ENCODE measurements around the gene TTPAL. TPM values are rescaled to one million over a fixed set of nuclear protein-coding genes. Genes with fewer than 3 reads are reported as not detected.

The TTPAL gene
- total RNA-seq, 1 experiment from 2014 or later: 35.4 TPM

DNA sequence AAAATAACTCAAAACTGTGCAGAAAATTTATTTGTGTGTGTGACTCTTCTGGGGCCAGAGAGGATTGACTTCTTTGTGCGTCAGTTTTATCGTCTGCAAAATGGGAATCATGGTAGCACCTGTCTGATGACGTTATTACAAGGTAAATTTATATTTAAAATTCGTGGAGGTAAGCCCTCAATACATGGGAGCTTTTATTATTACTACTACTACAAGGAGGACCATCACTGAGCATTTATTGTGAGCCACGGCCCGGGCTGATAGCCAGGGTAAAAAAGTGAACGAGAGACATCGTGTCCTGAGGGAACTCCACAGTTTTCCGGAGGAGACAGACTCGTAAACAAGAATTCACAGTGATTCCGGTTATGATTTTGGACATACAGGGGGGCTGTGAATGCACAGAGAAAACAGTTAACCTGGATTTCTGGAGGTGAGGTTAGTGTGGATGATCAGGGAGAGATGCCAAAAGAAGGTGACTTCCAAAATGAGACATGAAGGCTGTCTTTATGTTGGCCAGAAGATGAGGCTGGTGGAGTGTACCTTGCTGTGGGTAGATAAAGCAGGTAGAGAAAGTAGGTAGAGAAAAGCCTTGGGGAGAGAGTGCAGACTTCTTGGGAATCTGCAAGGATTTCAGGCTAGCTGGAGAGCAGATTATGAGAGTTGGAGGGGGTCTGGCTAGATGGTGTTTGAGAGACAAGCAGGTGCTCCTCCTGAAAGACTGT is 56.7 kb downstream of the TTPAL start:
- H3K4me3 Mint-ChIP-seq (ENCODE audit: unreplicated experiment): no peak overlapping the region
- intact Hi-C loops (cut with micrococcal nuclease): loop anchor here (2.0 kb wide), 1 partner anchor 76 kb away; no protein-coding TSS in a partner anchor
- POLR2A ChIA-PET: interaction anchor here (0.7 to 5.5 kb wide), 9 partner anchors 10 to 323 kb away, joined by 3 to 57 read pairs (median 4); partner anchors contain the start of gene SERINC3
- peaks cover 5% of the 10 kb centered on the region for H3K36me3 Mint-ChIP-seq (ENCODE audit: insufficient read depth, unreplicated experiment)
- no peaks in the 10 kb centered on the region for H3K9me3 Mint-ChIP-seq (ENCODE audit: unreplicated experiment)
- H3K4me1 Mint-ChIP-seq (ENCODE audit: insufficient read depth, unreplicated experiment): peaks cover 10% of the 10 kb centered on the region
- TF ChIP-seq, protein P1, sequence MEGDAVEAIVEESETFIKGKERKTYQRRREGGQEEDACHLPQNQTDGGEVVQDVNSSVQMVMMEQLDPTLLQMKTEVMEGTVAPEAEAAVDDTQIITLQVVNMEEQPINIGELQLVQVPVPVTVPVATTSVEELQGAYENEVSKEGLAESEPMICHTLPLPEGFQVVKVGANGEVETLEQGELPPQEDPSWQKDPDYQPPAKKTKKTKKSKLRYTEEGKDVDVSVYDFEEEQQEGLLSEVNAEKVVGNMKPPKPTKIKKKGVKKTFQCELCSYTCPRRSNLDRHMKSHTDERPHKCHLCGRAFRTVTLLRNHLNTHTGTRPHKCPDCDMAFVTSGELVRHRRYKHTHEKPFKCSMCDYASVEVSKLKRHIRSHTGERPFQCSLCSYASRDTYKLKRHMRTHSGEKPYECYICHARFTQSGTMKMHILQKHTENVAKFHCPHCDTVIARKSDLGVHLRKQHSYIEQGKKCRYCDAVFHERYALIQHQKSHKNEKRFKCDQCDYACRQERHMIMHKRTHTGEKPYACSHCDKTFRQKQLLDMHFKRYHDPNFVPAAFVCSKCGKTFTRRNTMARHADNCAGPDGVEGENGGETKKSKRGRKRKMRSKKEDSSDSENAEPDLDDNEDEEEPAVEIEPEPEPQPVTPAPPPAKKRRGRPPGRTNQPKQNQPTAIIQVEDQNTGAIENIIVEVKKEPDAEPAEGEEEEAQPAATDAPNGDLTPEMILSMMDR (IDR thresholded peaks at IDR 0.05; ENCODE audit: unreplicated experiment): no peak
- TSS peak; percentile 63 for BruUV-seq (replicated peaks)
- CTCF ChIA-PET: interaction anchor here (0.7 to 13.0 kb wide), 7 partner anchors 9 to 543 kb away, joined by 3 to 80 read pairs (median 4); no protein-coding TSS in a partner anchor
- no peaks in the 10 kb centered on the region for H3K27me3 Mint-ChIP-seq (ENCODE audit: insufficient read depth, unreplicated experiment)
- DNase-seq (ENCODE audit: unreplicated experiment): peak; percentile 5
- H3K27ac Mint-ChIP-seq (ENCODE audit: low read depth, unreplicated experiment): no peak overlapping the region

- intact Hi-C loops (cut with micrococcal nuclease): loop anchor here (2.0 kb wide), 1 partner anchor 76 kb away; no protein-coding TSS in a partner anchor
- no TSS peak for BruUV-seq (replicated peaks)
- no peaks in the 10 kb centered on the region for H3K27me3 Mint-ChIP-seq (ENCODE audit: insufficient read depth, unreplicated experiment)
Observed at GRCh38 chr20:44532981-44533331, 57.3 kb downstream of the TTPAL start.

DNA sequence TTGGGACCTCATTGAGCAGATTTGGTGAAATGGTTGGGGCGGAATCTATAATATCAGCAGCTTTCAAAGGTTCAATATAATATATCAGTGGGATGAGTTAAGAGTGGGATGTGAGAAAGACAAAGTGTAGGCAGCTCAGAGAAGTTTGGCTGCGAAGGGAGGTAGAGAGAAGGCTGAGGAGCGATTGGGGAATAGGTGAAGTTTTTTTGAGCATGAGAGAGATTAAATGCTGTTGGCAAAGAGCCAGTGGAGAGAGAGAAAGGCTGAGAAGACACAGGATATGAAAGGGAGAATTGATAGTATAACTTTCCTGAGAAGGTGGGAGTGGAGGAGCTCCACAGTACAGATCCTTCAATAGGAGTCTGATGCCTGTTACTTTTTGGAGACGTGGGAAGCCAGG is 58.3 kb downstream of the TTPAL start:
- Mint-ChIP-seq H3K4me1 (ENCODE audit: insufficient read depth, unreplicated experiment) (peaks cover 10% of the 10 kb centered on the region), H3K27ac (ENCODE audit: low read depth, unreplicated experiment) (no peak overlapping the region), H3K27me3 (ENCODE audit: insufficient read depth, unreplicated experiment) (no peaks in the 10 kb centered on the region), H3K4me3 (ENCODE audit: unreplicated experiment) (no peak overlapping the region), H3K36me3 (ENCODE audit: insufficient read depth, unreplicated experiment) (peaks cover 5% of the 10 kb centered on the region), H3K9me3 (ENCODE audit: unreplicated experiment) (no peaks in the 10 kb centered on the region)
- BruUV-seq (replicated peaks): no TSS peak
- intact Hi-C loops (cut with micrococcal nuclease): loop anchor here (2.0 kb wide), 1 partner anchor 75 kb away; no protein-coding TSS in a partner anchor
- DNase-seq (ENCODE audit: unreplicated experiment): no peak
- POLR2A ChIA-PET: interaction anchor here (0.8 to 5.5 kb wide), 5 partner anchors 12 to 75 kb away, joined by 3 to 57 read pairs (median 17); partner anchors contain the start of gene SERINC3
- CTCF ChIA-PET: interaction anchor here (0.6 to 13.0 kb wide), 3 partner anchors 76 to 150 kb away, joined by 3 to 80 read pairs (median 5); no protein-coding TSS in a partner anchor
- TF ChIP-seq, protein P1 (IDR thresholded peaks at IDR 0.05; ENCODE audit: unreplicated experiment): no peak

More at GRCh38 chr20:44532981-44533331, 57.3 kb downstream of the TTPAL start:
- POLR2A ChIA-PET: interaction anchor here (0.9 to 5.5 kb wide), 8 partner anchors 10 to 324 kb away, joined by 3 to 57 read pairs (median 8); partner anchors contain the start of gene SERINC3
- TF ChIP-seq, protein P1 (IDR thresholded peaks at IDR 0.05; ENCODE audit: unreplicated experiment): no peak
- peak; percentile 15 for DNase-seq (ENCODE audit: unreplicated experiment)
- no peak overlapping the region for H3K27ac Mint-ChIP-seq (ENCODE audit: low read depth, unreplicated experiment)
- peaks cover 5% of the 10 kb centered on the region for H3K36me3 Mint-ChIP-seq (ENCODE audit: insufficient read depth, unreplicated experiment)
- H3K4me1 Mint-ChIP-seq (ENCODE audit: insufficient read depth, unreplicated experiment): peaks cover 10% of the 10 kb centered on the region
- CTCF ChIA-PET: interaction anchor here (1.0 to 13.0 kb wide), 4 partner anchors 12 to 151 kb away, joined by 3 to 80 read pairs (median 4); no protein-coding TSS in a partner anchor
- H3K4me3 Mint-ChIP-seq (ENCODE audit: unreplicated experiment): no peak overlapping the region
- H3K9me3 Mint-ChIP-seq (ENCODE audit: unreplicated experiment): no peaks in the 10 kb centered on the region

DNA sequence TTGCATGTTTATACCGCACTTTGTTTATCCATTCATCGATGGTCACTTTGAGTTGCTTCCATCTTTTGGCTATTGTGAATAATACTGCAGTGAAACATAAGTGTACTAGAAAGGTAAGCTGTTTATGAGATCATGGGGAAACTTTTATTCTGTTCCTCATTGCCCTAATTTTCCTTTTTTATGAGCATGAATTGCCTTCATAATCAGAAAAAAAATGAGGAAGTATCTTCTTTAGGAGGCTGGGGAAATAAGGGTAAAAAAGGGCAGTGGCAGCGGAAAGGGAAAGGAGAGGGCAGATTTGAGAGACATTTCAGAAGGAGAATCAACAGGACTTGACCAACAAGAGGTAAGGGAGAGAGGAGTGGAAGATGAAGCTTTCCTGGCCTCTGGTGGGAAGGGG is 60.5 kb downstream of the TTPAL start:
- POLR2A ChIA-PET: interaction anchor here (1.0 to 5.5 kb wide), 4 partner anchors 15 to 129 kb away, joined by 4 to 30 read pairs (median 6); partner anchors contain the start of gene TTPAL
- CTCF ChIA-PET: interaction anchor here (0.6 to 13.0 kb wide), 7 partner anchors 10 to 936 kb away, joined by 3 to 80 read pairs (median 3); no protein-coding TSS in a partner anchor

More for the DNA sequence above, 60.5 kb downstream of the TTPAL start:
- DNase-seq (ENCODE audit: unreplicated experiment): no peak
- Mint-ChIP-seq H3K27me3 (ENCODE audit: insufficient read depth, unreplicated experiment) (no peaks in the 10 kb centered on the region), H3K4me1 (ENCODE audit: insufficient read depth, unreplicated experiment) (peaks cover 10% of the 10 kb centered on the region), H3K27ac (ENCODE audit: low read depth, unreplicated experiment) (no peak overlapping the region), H3K9me3 (ENCODE audit: unreplicated experiment) (no peaks in the 10 kb centered on the region), H3K36me3 (ENCODE audit: insufficient read depth, unreplicated experiment) (no peaks in the 10 kb centered on the region), H3K4me3 (ENCODE audit: unreplicated experiment) (no peak overlapping the region)
- TF ChIP-seq, protein P1 (IDR thresholded peaks at IDR 0.05; ENCODE audit: unreplicated experiment): no peak
- intact Hi-C loops (cut with micrococcal nuclease): no loop called here
- BruUV-seq (replicated peaks): no TSS peak
